CD4-positive, alpha-beta T cell treated with Interleukin-4 for 4 hours (primary cell): Measurements from ENCODE around the gene RAX2.
"Not testable (repeated sequence)": the region's sequence is repeated elsewhere in the genome, so short reads cannot be mapped to it uniquely, and the experiment has no call there.

Experiments
- DNase-seq: peaks from one replicate; pipeline ENCODE4 v3.0.0-alpha.2; 2020

The RAX2 gene

DNA sequence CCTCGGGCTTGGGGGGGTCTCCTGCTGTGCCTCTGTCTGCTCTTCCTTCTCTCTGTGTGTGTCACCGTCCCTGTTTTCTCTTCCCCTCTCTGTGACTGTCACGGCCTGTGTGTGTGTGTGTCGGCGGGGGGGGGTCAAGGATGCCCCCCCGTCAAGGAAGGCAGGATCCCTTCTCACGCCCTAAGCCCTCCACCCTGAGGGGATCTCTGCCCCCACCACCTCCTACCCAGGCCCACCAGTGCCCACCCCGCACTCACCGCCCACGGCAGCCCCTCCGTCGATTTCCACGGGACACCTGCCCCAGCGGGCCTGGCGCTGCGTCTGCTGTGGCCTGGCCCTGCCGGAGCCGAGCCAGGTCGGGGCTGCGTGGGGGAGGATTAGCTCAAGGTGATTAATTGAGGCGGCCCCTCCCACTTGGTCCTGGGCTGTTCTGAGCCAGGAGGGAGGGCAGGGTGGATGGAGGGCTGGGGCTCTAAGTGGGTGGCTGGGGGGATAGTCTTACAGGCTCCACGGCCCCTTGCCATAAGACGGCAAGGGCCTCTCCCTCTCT is at the start of gene RAX2:
Gene RAX2 (minus strand): TSS at position 323 of the 550 bp plus-strand sequence. CDS start 486 bp downstream, outside the sequence.
- DNase-seq, result no peak

DNA sequence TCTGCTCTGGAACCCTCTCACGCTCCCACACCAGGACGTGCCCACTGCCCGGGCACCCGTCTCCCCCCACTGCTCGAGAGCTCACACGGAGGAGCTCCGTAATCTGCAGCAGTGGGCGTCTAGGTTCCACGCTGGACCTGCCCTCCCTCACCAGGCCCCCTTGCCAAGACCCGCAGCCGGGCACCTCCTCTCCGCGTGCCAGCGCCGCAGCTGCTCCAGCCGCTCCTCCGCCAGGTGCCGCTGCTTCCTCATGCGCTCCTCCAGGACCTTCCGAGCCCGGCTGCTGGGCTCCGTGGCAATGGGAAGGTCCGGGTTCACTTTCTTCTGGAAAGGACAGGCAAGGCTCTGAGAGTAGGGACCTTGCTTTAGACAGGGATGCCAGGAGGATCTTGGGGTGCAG is 49.1 kb upstream of the RAX2 start:
- DNase-seq, result no peak

DNA sequence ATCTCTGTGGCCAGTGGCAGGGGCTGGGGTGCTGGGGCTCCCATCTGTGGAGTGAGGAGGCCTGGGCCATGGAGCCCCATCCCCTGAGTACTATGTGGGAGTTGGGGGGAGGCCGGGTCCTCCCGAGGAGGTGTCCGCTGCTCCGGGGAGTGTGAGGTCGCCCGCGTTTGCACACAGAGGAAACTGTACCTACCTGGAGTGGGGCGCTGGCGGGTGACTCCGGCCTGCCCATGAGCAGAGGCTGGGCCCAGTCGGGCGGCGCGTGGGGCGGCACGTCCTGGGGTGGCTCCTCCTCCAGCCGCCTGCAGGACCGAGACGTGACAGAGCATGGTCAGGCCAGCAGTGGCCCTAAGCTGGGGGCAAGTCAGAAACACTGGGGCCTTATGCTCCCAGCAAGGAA is 48.0 kb upstream of the RAX2 start:
- no peak for DNase-seq

DNA sequence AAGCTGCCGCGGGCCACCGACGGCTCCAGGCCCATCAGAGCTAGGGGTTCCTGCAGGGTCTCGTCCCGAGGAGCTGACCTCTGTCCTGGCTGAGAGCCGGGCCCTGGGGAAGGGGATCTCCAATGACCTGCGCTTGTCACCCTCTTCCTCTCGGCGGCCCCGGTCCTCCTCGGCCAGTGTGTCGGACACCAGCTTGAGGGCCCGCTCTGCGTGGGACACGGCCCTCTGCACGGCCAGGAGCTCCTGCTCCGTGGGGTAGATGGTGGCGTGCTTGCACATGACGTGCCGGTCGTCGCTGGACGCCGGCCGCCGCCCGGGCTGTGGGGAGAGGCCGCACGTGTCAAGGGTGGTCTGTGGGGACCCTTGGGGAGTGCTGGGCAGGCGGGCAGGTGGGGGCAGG is 46.9 kb upstream of the RAX2 start:
- DNase-seq, result no peak

DNA sequence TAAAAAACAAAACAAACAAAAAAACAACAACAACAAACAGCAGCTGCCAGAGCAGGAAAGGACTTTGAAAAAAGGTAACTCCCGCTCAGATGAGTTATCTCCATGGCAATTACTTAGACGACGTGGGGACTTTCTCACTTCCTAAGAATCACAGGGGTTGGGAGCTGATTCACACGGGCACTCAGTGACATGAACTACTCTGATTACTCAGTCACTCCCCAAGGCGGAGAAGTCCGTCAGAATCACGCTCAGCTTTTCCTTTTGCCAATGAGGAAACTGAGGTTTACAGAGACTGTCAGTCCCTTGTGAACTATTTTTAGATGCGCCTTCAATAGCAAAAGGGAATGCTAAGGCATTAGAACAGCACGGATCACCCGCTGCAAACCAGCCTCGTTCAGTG is 46.4 kb upstream of the RAX2 start:
- peak; percentile 52 for DNase-seq

DNA sequence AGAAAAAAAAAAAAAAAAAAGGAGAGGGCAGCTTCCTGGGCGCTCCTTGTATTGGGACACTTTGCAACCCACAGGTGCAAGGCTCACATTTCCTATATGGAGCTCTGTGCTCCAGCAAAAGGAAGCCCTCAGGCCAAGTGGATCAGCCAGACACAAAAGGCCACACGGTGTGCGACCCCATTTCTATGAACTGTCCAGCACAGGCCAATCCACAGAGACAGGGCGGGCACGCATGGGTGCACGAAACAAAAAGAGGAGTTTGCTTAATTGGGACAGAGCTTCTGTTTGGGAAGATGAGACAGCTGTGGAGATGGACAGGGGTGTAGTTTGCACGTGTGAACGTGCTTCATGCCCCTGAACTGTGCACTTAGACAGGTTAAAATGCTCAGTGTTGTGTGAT is 45.7 kb upstream of the RAX2 start:
- DNase-seq, result no peak

DNA sequence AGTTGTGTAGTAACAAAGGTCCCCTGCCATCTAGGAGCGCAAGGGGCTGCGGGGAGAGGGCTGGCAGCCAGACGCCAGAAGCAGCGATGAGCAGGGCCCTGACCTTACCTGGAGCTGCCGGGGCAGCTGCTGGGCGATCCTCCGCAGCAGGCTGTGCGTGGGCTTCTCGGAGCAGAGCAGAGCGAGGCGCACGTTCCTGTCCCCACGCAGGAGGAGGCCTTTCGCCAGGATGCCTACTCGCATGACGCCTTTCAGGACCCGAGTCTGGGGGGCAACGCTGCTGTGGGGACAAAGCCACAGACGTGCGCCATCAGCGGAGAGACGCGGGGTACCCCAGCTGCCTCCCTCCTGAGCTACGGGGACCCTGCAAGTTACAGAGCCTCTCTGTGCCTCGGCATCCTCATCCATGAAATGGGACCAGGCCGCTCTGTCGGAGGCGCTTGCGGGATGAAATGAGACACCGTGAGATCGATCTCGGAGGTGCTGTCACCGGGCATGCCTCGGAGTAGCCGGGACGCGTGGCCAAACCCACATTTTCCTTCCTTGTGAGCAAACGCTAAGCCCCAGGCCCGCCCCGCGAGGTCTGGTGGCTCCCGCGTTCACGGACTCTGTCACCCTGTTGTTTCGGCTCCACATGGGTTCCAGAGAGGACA is 44.7 kb upstream of the RAX2 start:
- DNase-seq, result no peak

DNA sequence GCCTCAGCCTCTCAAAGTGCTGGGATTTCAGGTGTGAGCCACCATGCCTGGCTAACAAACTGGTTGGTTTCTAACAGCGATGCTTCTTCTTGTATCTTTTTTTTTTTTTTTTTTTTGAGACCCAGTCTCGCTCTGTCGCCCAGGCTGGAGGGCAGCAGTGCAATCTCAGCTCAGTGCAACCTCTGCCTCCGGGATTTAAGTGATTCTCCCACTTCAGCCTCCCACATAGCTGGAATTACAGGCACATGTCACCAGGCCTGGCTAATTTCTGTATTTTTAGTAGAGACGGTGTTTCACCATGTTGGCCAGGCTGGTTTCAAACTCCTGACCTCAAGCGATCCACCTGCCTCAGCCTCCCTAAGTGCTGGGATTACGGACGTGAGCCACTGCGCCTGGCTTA is 44.1 kb upstream of the RAX2 start:
- DNase-seq, result not testable (repeated sequence)

DNA sequence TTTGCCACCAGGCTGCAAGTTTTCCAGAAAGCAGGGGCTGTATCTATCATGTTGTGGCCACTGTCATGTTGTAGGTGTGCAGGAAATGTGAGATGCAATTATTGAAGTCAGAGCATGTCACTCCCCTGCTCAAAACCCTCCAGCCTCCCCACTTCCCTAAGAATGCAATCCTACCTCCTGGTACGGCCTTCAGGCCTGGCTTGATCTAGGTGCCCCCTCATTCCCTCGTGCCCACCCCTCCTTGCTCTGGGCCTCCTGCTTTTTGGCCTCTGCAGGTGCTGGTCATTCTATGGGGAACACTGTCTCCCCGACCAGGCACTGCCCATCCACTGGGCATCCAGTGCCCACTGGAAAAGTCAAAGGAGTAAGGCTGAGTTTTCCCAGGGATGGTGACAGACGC is 42.6 kb upstream of the RAX2 start:
- no peak for DNase-seq

DNA sequence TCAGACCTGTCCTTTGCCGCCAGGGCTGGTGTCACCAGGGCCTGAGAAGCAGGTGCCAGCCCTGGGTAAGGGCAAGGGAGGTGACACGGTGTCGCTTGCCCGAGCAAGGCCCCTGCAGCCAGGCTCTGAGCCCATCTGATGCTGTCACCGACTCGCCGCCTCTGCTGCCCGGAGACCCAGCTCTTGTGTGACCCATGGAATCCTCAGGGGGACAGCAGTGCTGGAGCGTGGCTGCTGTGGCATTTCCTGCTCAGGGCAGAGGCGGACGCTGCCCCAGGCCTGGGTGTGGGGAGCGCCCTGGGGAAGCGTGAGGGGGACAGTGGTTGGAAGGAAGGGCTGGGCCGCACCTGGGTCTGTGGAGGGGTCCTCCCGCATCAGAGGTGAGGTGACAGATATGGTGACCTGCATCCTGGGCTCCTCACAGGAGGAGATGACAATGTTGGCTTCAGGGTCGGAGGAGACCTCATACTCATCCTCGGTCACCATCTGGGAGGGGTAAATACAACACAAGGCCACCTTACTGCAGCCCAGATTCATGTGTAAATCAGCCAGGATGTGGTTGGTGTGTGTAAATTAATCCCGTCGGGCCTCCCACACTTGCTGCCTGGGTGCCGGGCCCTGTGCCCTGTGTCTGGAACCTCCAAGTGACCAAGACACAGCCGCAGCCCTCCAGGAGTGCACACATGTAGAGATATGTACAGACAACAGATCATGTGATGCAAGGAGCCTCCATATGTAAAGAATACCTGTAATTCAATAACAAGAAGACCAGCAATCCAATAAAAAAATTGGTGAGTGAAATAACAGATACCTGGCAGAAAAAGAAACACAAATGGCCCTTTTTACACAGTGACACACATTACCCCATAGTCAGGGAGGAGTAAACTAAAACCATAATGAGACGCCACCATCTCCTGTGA is 41.7 kb upstream of the RAX2 start:
- DNase-seq, result peak; percentile 30

DNA sequence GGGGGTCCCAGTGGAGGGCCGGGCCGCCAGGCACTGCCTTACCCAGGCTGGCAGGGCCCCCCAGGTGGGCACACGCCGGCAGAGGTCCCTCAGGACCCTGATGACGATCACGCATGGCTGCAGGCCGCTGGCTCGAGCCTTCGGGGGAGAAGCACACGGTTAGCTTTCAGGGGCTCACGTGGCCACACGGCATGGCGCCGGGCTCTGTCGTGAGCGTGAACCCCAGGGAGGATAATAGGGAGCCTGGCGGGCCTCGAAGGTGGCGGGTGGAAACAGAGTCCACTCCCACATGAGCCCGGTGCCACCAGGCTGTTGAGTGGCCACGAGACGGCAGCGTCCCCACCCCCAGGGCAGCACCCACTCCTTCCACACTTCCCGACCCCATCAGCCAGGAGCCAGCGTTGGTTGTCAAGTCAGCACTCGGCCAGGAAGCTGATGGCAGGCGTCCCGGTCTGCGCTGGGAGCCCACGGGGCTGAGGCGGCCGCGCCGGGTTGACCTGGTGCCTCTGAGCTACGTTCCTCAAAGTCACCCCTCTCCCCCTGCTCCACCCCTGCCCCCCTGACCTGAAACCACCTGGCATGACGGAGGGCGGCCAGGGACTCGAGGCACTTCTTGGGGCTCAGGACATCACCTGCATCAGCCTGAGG is 38.8 kb upstream of the RAX2 start:
- DNase-seq, result no peak

DNA sequence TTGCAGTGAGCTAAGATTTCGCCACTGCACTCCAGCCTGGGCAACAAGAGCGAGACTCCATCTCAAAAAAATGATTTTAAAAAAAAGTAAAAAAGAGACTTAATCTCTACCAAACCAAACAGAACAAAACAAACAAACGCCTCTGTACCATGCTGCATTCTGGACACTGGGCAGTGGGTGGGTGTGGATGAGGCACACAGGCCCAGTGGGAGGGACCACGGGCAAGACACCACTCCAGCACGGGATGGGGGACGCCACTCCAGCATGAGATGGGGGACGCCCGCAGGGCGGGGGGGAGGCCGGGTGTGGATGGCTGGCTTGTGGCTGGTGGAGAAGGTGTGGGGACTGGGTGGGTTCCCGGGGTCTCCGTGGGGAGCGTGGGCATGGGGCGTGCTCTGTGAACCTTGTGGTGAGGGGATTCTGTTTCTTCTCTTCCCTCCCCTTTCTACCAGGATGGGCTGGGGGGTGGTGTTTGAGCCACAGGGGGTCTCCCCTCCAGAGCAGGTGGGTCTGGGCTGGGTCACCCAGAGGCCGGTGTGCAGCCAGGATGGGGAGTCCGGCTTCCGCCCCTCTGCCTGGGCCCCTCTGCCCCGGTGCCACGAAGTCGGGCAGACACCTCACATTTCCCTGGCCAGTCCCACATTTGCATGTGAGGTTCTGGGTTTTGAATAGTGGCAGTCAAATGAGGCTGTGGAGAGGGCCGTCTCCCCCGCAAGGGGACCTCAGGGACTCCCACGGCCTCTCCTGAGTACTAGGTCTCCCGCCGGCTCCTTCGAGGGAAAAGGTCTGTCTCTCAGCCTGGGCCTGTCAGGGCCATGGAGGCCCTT is 38.1 kb upstream of the RAX2 start:
- no peak for DNase-seq

DNA sequence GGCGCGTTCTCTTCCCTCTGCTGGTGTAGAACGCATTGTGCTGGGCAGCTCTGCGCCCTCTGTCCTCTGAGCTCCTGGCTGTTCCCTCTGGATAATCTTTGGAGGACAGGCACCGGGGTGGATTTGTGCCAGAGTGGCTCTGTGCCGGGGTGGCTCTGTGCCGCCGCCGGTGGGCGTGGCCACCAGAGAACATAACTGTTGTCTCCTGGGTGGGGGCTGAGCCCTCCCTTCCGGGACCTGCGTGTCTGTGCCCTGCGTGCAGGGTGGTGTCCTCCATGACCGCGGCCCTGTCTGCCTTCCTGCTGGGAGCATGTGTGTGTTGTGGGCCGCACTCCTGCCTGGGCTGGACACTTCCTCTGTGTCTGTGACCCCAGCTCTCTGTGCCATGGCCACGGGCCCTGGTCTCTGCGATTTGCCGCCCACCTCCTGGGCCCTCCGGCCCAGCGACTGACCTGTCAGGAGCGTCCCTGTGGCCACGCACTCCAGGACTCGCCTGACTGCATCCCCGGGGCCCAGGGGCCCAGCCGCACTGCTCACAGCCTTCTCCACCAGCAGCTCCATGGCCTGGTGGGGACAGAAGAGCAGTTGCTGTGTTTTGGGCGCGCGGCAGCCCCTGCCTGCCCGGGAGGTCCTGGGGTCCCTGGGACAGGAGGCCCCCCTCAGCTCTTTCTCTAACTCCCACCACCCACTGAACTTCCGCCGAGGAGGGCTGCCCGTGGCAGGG is 36.6 kb upstream of the RAX2 start:
- no peak for DNase-seq

DNA sequence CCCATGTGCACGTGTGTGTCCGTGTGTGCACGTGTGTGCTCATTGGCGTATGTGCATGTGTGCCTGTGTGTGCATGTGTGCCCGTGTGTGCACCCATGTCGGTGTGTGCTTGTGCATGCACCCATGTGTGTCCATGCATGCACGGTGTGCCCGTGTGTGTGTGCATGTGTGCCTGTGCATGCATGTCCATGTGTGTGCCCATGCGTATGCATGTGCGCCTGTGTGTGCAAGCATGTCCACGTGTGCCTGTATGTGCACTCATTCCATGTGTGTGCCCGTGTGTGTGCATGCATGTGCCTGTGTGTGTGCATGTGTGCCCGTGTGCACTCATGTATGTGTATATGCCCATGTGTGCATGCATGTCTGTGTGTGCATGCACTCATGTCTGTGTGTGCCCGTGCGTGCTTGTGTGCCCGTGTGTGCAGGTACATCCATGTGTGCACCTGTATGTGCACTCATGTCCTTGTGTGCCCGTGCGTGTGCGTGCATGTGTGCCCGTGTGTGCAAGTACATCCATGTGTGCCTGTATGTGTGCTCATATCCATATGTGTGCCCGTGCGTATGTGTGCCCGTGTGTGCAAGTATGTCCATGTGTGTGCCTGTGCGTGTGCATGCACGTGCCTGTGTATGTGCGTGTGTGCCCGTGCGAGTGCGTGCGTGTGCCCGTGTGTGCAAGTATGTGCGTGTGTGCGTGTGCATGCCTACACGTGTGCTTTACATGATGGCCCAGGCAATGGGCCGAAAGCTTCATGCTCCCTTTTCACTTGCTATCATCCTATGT is 35.7 kb upstream of the RAX2 start:
- no peak for DNase-seq

DNA sequence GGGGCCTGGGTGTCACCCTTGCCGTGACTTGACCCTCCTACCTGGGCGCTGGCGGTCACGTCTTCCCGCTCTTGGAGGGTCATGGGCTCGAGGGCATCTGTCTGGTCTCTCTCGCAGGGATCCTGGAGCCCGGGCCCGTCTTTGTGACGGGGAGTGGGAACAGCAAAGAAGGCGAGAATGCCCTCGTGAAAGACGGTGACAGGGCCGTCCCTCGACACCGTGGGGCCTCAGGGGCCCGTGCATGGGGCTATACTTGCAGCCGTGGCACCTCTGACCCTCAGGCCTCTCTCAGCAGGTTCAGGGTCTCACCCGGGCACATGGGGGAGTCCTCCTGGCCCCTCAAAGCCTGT is 35.1 kb upstream of the RAX2 start:
- no peak for DNase-seq

DNA sequence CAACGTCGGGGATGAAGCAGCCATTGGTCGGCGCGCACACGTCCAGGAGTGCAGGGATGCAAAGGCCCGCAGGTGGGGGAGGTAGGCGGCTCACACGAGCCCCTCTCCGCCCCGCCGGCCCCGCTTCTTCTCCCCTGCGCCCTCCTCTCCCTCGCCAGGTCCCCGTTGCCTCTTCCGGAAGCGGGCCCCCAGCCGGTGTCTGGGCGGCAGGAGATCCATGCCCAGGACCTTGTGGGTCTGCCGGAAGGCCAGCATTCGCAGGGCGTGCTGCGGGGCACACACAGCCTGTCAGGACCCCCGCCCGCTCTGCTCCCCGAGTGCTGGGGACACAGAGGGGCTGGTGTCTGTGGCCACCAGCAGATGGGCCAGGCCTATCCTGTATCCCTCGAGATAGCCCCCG is 33.8 kb upstream of the RAX2 start:
- no peak for DNase-seq

DNA sequence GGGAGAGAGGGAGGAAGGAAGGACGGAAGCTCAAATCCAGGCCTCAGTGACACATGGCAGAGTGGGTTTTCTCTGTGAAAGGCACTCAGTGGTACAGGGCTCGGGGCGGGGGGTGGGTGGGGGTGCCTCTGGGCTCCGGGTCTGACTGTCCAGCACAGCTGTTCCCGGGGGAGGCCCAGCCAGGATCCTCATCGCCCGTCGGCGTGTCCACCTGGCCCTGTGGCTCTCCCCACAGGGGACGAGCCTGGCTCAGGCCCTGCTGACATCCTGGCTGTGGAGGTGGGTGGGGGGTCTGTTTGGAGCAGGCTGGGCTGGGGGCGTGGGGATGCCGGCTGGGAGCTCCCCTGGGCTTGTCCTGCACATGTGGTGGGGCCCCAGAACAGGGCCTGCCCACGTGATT is 32.4 kb upstream of the RAX2 start:
- DNase-seq, result no peak

DNA sequence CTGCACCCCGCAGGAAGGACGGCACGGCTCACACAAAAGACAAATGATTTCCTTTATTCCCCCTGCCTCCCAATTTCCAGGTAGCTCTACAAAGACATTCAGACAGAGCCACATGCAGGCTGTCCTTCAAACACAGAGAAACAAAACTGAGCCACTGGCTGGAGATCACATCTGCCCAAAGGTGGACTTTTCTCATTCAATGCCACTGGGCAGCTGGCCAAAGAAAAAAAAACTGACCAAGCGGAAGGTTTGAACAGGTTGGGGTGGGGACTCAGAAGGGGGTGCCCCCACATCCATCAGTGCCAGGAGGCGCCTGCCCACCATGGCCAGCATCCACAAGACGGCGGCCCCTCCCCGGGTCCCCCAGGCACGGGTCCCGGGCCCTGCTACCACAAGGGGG is 32.0 kb upstream of the RAX2 start:
- no peak for DNase-seq

DNA sequence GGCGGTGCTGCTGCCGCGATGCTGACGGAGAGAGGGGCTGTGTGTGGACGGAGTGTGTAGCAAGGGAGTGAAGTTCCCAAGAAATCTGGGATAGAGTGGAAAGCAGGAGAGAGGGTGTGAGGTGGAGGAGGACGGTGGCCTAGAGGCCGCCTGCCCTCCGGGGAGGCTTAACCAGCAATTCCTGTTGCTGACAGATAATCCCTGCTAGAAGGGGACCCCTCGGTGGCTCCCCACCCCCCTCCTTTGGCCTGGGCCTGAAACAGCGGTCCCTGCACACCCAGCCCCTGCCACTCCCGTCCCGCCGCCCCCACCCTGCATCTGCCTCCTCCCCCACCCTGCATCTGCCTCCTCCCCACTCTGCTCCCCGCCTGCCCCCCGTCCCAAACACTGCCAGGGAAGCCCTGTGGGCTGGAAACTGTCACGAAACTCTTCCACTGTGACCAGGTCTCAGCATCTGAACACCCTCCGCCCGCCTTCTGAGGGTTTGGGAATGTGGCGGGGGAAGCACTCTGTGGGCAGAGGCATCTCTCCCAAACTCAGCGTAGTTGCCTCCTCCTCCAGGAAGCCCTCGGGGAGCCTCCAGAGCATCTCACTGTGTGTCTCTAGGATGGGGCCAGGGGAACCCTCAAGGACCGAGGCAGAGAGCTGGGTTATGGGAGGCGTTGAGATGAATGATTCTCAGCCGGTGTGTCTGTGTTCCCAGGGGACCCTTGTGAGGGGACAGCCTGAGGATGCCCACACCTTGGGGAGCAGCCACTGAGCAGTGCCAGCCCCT is 31.3 kb upstream of the RAX2 start:
- no peak for DNase-seq

DNA sequence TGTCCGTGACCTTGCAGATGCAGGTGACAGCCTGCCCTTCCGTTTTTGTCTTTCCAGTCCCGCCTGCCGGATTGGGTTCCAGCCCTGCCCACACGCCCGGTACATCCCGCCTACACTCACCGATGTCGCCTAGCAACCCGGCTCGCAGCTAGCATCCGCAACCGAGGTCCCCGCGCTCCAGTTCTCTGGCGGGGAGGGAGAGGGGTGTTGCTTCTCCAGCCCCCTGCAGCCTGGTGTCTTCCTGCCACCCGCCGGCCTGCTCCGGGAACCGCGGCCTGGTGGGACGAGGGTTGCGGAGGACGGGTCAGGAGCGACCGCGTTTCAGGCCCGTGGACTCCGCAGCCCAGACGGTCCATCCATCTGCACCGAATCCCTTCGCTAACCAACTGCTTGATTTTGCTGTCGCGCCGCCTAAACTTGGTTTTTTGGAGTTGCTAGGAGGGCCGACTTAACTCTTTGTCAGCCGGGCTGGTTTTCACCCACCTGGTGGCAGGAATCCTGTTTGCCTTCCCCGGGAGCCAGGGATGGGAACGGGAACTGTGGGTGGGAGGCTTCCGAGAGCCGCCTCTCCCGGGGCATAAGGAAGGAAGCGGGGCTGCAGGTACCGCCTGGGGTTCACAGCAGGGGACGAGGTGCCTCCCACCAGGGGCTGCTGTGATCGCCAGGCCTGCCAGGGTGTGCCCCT is 29.5 kb upstream of the RAX2 start:
- peak; percentile 46 for DNase-seq
